H1 (cell line): ENCODE data around the gene BTBD9. TPM values are rescaled to one million over a fixed set of nuclear protein-coding genes. Genes with fewer than 3 reads are reported as not detected.

Source experiments
- CTCF ChIA-PET: fragments of 300-600 bp; sonication (Branson Sonifier 250); formaldehyde crosslinking; loops from one replicate; lab custom pipeline; 2021; ENCODE audit not compliant: partially characterized antibody; lab: Charles Lee
- POLR2A ChIA-PET: fragments of 300-600 bp; sonication (Branson Sonifier 250); formaldehyde crosslinking; loops from one replicate; lab custom pipeline; 2021; ENCODE audit warnings: inconsistent platforms; ENCODE audit not compliant: partially characterized antibody; lab: Charles Lee
- DNase-seq, 2 experiments: peaks; one replicate each; pipeline versions ENCODE4 v3.0.0 to v3.0.0-alpha.2; 2010 to 2022; ENCODE audit warnings: low spot score in 2 of 2, low read depth in 1 of 2, mixed read lengths in 1 of 2
- FAIRE-seq: peaks from 2 replicates; lab custom pipeline; 2011; peaks lifted over from hg19 to GRCh38; lab: Jason Lieb, UNC
- H2AFZ ChIP-seq: 2 replicates; pipeline ENCODE4 v1.8.1; 2012; ENCODE audit warnings: low read length, inconsistent platforms
- H2AK5ac ChIP-seq: 2 replicates; pipeline ENCODE4 v1.6.1; 2013; ENCODE audit warnings: low read depth, low read length
- H2BK120ac ChIP-seq: replicated peaks from 2 replicates; pipeline ENCODE3; 2013; ENCODE audit warnings: low read depth, low read length, inconsistent platforms
- H2BK12ac ChIP-seq: 2 replicates; pipeline ENCODE4 v1.6.1; 2013; ENCODE audit warnings: low read depth, low read length
- H2BK15ac ChIP-seq: 2 replicates; pipeline ENCODE4 v1.6.1; 2013; ENCODE audit warnings: low read length
- H2BK20ac ChIP-seq: 2 replicates; pipeline ENCODE4 v1.6.1; 2013; ENCODE audit warnings: low read length
- H2BK5ac ChIP-seq: 2 replicates; pipeline ENCODE4 v1.6.1; 2013; ENCODE audit warnings: low read depth, low read length
- H3K14ac ChIP-seq: 2 replicates; pipeline ENCODE4 v1.6.1; 2013; ENCODE audit warnings: inconsistent platforms; ENCODE audit not compliant: insufficient read length
- H3K18ac ChIP-seq: 2 replicates; pipeline ENCODE4 v1.6.1; 2013; ENCODE audit warnings: low read length; ENCODE audit errors: extremely low read depth
- H3K23ac ChIP-seq: 2 replicates; pipeline ENCODE4 v1.6.1; 2013; ENCODE audit warnings: inconsistent platforms; ENCODE audit not compliant: insufficient read length
- H3K23me2 ChIP-seq: 2 replicates; pipeline ENCODE4 v1.6.1; 2013; ENCODE audit warnings: low read depth, low read length
- H3K27ac ChIP-seq: 2 replicates; pipeline ENCODE4 v1.6.1; 2011; ENCODE audit warnings: low read depth, low read length, inconsistent platforms
- H3K27me3 ChIP-seq, 4 experiments: replicated peaks in 1 of 4; 1 replicate in 1 of 4; 2 replicates in 3 of 4; pipeline versions ENCODE4 v1.6.1 to v1.8.1; 2011 to 2013; ENCODE audit warnings: low read length in 3 of 4, mild to moderate bottlenecking in 3 of 4, inconsistent platforms in 2 of 4, mixed read lengths in 2 of 4, moderate library complexity in 1 of 4; ENCODE audit not compliant: control insufficient read depth in 3 of 4, insufficient read depth in 3 of 4; ENCODE audit errors: extremely low read depth in 1 of 4
- H3K36me3 ChIP-seq, 4 experiments: 2 replicates each; pipeline versions ENCODE4 v1.6.1 to v1.8.1; 2011 to 2013; ENCODE audit warnings: mild to moderate bottlenecking in 4 of 4, low read length in 3 of 4, moderate library complexity in 2 of 4, control low read depth in 1 of 4, inconsistent platforms in 1 of 4; ENCODE audit not compliant: insufficient read depth in 4 of 4, control insufficient read depth in 2 of 4
- H3K4ac ChIP-seq: replicated peaks from 2 replicates; pipeline ENCODE3; 2013; ENCODE audit warnings: low read length, low read depth, mixed read lengths, inconsistent platforms; ENCODE audit not compliant: insufficient read length
- H3K4me1 ChIP-seq, 4 experiments: replicated peaks in 1 of 4; 1 replicate in 1 of 4; 2 replicates in 3 of 4; pipeline versions ENCODE4 v1.6.1 to v1.8.1; 2011 to 2013; ENCODE audit warnings: low read length in 3 of 4, inconsistent platforms in 2 of 4, mixed read lengths in 1 of 4; ENCODE audit not compliant: insufficient read depth in 4 of 4, control insufficient read depth in 3 of 4
- H3K4me2 ChIP-seq, 2 experiments: 2 replicates each; pipeline versions ENCODE4 v1.6.1 to v1.8.1; 2011 to 2013; ENCODE audit warnings: low read depth in 2 of 2, low read length in 2 of 2, control low read depth in 1 of 2, inconsistent platforms in 1 of 2, mild to moderate bottlenecking in 1 of 2; ENCODE audit not compliant: insufficient read depth in 1 of 2
- H3K4me3 ChIP-seq, 4 experiments: fragments of 200-600, 300-600 bp in 1 of 4; sonication (generic), shearing (Covaris generic), sonication (Bioruptor Twin) in 1 of 4; 2 replicates each; pipeline versions ENCODE4 v1.5.1 to v1.8.1; 2011 to 2016; ENCODE audit warnings: low read length in 4 of 4, low read depth in 3 of 4, control low read depth in 2 of 4, inconsistent platforms in 2 of 4, mild to moderate bottlenecking in 2 of 4, mixed read lengths in 1 of 4, moderate library complexity in 1 of 4; ENCODE audit not compliant: insufficient read depth in 2 of 4; ENCODE audit errors: extremely low read depth in 1 of 4
- H3K56ac ChIP-seq: replicated peaks from 2 replicates; pipeline ENCODE3; 2013; ENCODE audit warnings: low read depth, mild to moderate bottlenecking, mixed read lengths, low read length, inconsistent platforms; ENCODE audit not compliant: insufficient read length
- H3K79me1 ChIP-seq: 2 replicates; pipeline ENCODE4 v1.6.1; 2013; ENCODE audit warnings: low read depth, low read length, control low read depth
- H3K79me2 ChIP-seq, 2 experiments: 2 replicates each; pipeline versions ENCODE4 v1.6.1 to v1.8.1; 2012 to 2013; ENCODE audit warnings: low read length in 2 of 2, mild to moderate bottlenecking in 2 of 2, inconsistent platforms in 1 of 2; ENCODE audit not compliant: insufficient read depth in 2 of 2, control insufficient read depth in 1 of 2
- H3K9ac ChIP-seq, 4 experiments: replicated peaks in 1 of 4; 1 replicate in 1 of 4; 2 replicates in 3 of 4; pipeline versions ENCODE4 v1.6.1 to v1.8.1; 2011 to 2013; ENCODE audit warnings: low read depth in 3 of 4, low read length in 3 of 4, control low read depth in 2 of 4, mild to moderate bottlenecking in 2 of 4, moderate library complexity in 2 of 4, inconsistent platforms in 1 of 4; ENCODE audit errors: extremely low read depth in 1 of 4
- H3K9me3 ChIP-seq, 2 experiments: 2 replicates each; pipeline versions ENCODE4 v1.6.1 to v1.8.1; 2012 to 2013; ENCODE audit warnings: mild to moderate bottlenecking in 2 of 2, moderate library complexity in 2 of 2, control low read depth in 1 of 2, inconsistent platforms in 1 of 2, low read depth in 1 of 2, low read length in 1 of 2, mixed read lengths in 1 of 2; ENCODE audit not compliant: insufficient read depth in 2 of 2
- H4K20me1 ChIP-seq, 2 experiments: replicated peaks in 1 of 2; 2 replicates each; pipeline versions ENCODE3 to v1.8.1; 2011 to 2013; ENCODE audit warnings: inconsistent platforms in 2 of 2, low read length in 2 of 2, mild to moderate bottlenecking in 1 of 2; ENCODE audit not compliant: insufficient read depth in 2 of 2, control insufficient read depth in 1 of 2
- H4K5ac ChIP-seq: 2 replicates; pipeline ENCODE4 v1.6.1; 2013; ENCODE audit warnings: low read length, low read depth, mixed read lengths, inconsistent platforms; ENCODE audit not compliant: insufficient read length
- H4K8ac ChIP-seq: 2 replicates; pipeline ENCODE4 v1.8.0; 2013; ENCODE audit warnings: mild to moderate bottlenecking, moderate library complexity, low read length, inconsistent platforms; ENCODE audit not compliant: insufficient read depth; ENCODE audit errors: extremely low read depth
- H4K91ac ChIP-seq: replicated peaks from 2 replicates; pipeline ENCODE3; 2013; ENCODE audit warnings: low read length, mixed read lengths, inconsistent platforms; ENCODE audit not compliant: insufficient read length
- ASH2L ChIP-seq: fragments of 200-600, 300-600 bp; sonication (generic); IDR thresholded peaks from one replicate; pipeline ENCODE4 v1.7.1; 2017; ENCODE audit warnings: low read length
- BCL11A ChIP-seq, 2 experiments: IDR thresholded peaks; one replicate each; pipeline ENCODE4 v1.6.1; 2011; ENCODE audit warnings: low read depth in 2 of 2, low read length in 2 of 2, mild to moderate bottlenecking in 2 of 2
- CBX8 ChIP-seq: fragments of 300-800, 300-1000 bp; sonication (generic); IDR thresholded peaks from 2 replicates; pipeline ENCODE4 v1.7.1; 2016; ENCODE audit warnings: low read depth, low read length, borderline replicate concordance
- EGR1 ChIP-seq: IDR thresholded peaks from 2 replicates; pipeline ENCODE4 v1.6.1; 2011; ENCODE audit warnings: low read depth, low read length, borderline replicate concordance
- HDAC2 ChIP-seq, 2 experiments: fragments of 300-600 bp in 1 of 2; sonication (generic) in 1 of 2; IDR thresholded peaks; 2 replicates each; pipeline ENCODE4 v1.6.1; 2011 to 2012; ENCODE audit warnings: low read depth in 2 of 2, low read length in 2 of 2, mild to moderate bottlenecking in 2 of 2, moderate library complexity in 2 of 2, borderline replicate concordance in 1 of 2, inconsistent platforms in 1 of 2
- MAFK ChIP-seq: IDR thresholded peaks from 2 replicates; pipeline ENCODE4 v1.6.1; 2012; ENCODE audit warnings: low read depth, mild to moderate bottlenecking, improper control_type of control experiment, low read length
- NRF1 ChIP-seq: IDR thresholded peaks from 2 replicates; pipeline ENCODE4 v1.6.1; 2011; ENCODE audit warnings: mild to moderate bottlenecking, low read depth, low read length, improper control_type of control experiment
- PHF8 ChIP-seq: fragments of 200-600 bp; sonication (generic); conservative IDR thresholded peaks from 2 replicates; pipeline ENCODE4 v1.7.1; 2012; ENCODE audit warnings: low read depth, mild to moderate bottlenecking, inconsistent platforms, low read length, moderate library complexity
- RFX5 ChIP-seq: IDR thresholded peaks from 2 replicates; pipeline ENCODE4 v1.6.1; 2011; ENCODE audit warnings: low read depth, low read length, improper control_type of control experiment, borderline replicate concordance
- SAP30 ChIP-seq: fragments of 300-600 bp; sonication (generic); IDR thresholded peaks from 2 replicates; pipeline ENCODE4 v1.7.1; 2012; ENCODE audit warnings: low read length, moderate library complexity, mild to moderate bottlenecking, inconsistent platforms; ENCODE audit not compliant: insufficient read depth, insufficient replicate concordance
- SIRT6 ChIP-seq: IDR thresholded peaks from one replicate; pipeline ENCODE4 v1.7.1; 2012; ENCODE audit warnings: low read length, inconsistent platforms
- TAF7 ChIP-seq: optimal IDR thresholded peaks from 2 replicates; pipeline ENCODE3; 2011; ENCODE audit warnings: low read depth, mild to moderate bottlenecking, inconsistent platforms, low read length, moderate library complexity, borderline replicate concordance
- WGBS, 2 experiments: shearing (Covaris generic) in 1 of 2; methylation state at CpG; one replicate each; pipeline versions ENCODE4 v1.1.6 to v1.1.7; 2013 to 2015; ENCODE audit warnings: low lambda C conversion rate in 2 of 2, mixed read lengths in 2 of 2, inconsistent platforms in 1 of 2, low coverage in 1 of 2, missing lambda C conversion rate in 1 of 2; ENCODE audit not compliant: insufficient replicate concordance in 2 of 2, insufficient coverage in 1 of 2, insufficient read length in 1 of 2; ENCODE audit errors: extremely low coverage in 1 of 2, missing lambda C conversion rate in 1 of 2; 5-methylcytosine and 5-hydroxymethylcytosine counted together
- polyA plus RNA-seq, 7 experiments: library from polyadenylated mRNA; depleted of rRNA in 3 of 7; stranded (reverse) in 5 of 7; unstranded in 2 of 7; fragments of >200 nt in 5 of 7; fragments of 200-250 nt in 2 of 7; gene quantifications; 1 replicate in 5 of 7; 2 replicates in 1 of 7; 4 replicates in 1 of 7; pipeline versions ENCODE4 v1.2.1 to v1.2.3, GENCODE V29; 2011 to 2013; ENCODE audit warnings: missing spikeins in 2 of 7, mixed read lengths in 2 of 7
- total RNA-seq: library from RNA; stranded (reverse); fragmentation: NEBNext Ultra II Directional; extraction: Animal tissue kit (Norgen Biotek cat#: 25700); gene quantifications from 2 replicates; pipeline ENCODE4 v1.2.1, GENCODE V29; 2021

Gene BTBD9
- total and polyA plus RNA-seq, 2 of the 8 experiments (the other 6 are each of a cell fraction or from before 2014, with no cell fraction given) = 0.92 to 4.1 TPM

- Histone ChIP-seq H3K4ac (no peak overlapping the region), H3K56ac (no peak overlapping the region), H3K9ac (no peak overlapping the region), H2AFZ (no peak overlapping the region), H3K4me3 (no peak overlapping the region), H3K27ac (no peak overlapping the region), H4K91ac (no peak overlapping the region), H2BK5ac (no peak overlapping the region), H4K8ac (no peak overlapping the region), H3K79me2 (no peaks in the 10 kb centered on the region), H4K5ac (no peak overlapping the region), H4K20me1 (peaks cover 2 to 5% of the 10 kb centered on the region in 2 experiments), H2BK12ac (no peak overlapping the region), H3K14ac (no peak overlapping the region), H3K23ac (no peak overlapping the region), H3K18ac (no peak overlapping the region), H2AK5ac (no peak overlapping the region), H2BK120ac (no peak overlapping the region), H3K79me1 (0 out of 2 replicates have a peak, but pooled peaks cover 2% of the 10 kb centered on the region), H3K27me3 (no peaks in the 10 kb centered on the region), H3K23me2 (no peaks in the 10 kb centered on the region), H2BK20ac (no peak overlapping the region), H2BK15ac (no peak overlapping the region), H3K4me2 (no peak overlapping the region), H3K4me1 (peaks cover 2 to 15% (median 8%) of the 10 kb centered on the region in 4 experiments), H3K9me3 (no peaks in the 10 kb centered on the region), H3K36me3 (no peaks in the 10 kb centered on the region)
- DNase-seq = no peak
- CTCF ChIA-PET = no interaction called here
- FAIRE-seq = no peak
- 94% methylated on average over 8 of the region's 8 CpGs; no CpG with 5 or more reads in 1 of the 2 experiments for WGBS, 2 experiments
- POLR2A ChIA-PET = no interaction called here
- TF ChIP-seq TAF7 = no peak
- TF ChIP-seq RFX5 = no peak
- no peak for TF ChIP-seq CBX8
- no peak for TF ChIP-seq MAFK
- TF ChIP-seq SAP30 = no peak
- TF ChIP-seq EGR1 = no peak
- TF ChIP-seq PHF8 = no peak
- TF ChIP-seq ASH2L = no peak
- TF ChIP-seq BCL11A (IDR thresholded peaks at IDR 0.05; ENCODE audit: low read depth in 2 of 2, low read length in 2 of 2) = no peak
- TF ChIP-seq NRF1 = no peak
- no peak for TF ChIP-seq SIRT6
- no peak for TF ChIP-seq HDAC2 (IDR thresholded peaks at IDR 0.05; ENCODE audit: borderline replicate concordance in 1 of 2, low read depth in 2 of 2, low read length in 2 of 2)
Measured at GRCh38 chr6:38146021-38146733, 493.6 kb downstream of the BTBD9 start.
